Measurements from ENCODE around the gene NMT1.
A peak's percentile ranks its signal among the peaks of the same experiment; 100 is the strongest.
"Not testable (repeated sequence)": the region's sequence is repeated elsewhere in the genome, so short reads cannot be mapped to it uniquely, and the experiment has no call there.

NMT1 gene

DNA sequence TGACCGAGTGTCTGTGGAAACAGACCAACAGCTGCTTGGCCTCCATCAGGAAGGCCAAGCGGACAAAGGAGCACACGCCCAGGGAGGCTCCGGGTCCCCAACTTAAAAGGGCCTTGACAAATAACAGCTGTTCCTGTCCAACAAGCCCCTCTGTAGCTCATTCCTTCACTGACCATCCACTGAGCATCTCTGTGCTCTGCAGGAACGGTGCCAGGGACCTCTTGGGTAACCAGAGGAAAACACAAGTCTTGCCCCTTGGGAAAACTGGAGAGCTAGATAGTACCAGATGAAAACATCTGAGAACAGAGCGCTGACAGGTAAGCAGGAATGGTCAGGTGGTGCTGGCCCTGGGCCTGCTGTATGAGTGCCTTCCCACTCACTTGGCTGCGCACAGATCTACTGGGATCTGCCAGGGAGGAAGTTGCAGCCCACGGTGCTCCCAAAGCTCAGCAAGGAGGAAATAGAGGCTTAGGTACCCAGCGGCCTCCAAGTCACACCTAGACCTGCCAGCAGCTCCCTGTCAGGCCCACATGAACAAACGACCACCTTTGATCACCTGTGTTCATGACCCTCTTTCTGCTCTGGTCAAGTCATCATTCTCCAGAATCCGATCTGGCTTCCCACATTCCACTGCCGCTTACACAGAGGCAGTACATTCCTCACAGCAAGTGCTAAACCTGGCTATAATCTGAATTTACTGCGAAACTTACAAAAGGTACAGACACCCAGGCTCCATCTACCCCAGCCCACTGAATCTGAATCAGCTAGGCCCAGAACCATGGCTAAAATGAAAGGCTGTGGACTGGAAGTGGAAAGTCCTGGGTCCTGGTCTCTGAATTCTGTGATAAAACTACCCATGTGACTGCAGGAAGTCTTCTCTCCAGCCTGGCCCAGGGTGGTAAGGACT is 22.1 kb upstream of the NMT1 start:
- no peak for DNase-seq

DNA sequence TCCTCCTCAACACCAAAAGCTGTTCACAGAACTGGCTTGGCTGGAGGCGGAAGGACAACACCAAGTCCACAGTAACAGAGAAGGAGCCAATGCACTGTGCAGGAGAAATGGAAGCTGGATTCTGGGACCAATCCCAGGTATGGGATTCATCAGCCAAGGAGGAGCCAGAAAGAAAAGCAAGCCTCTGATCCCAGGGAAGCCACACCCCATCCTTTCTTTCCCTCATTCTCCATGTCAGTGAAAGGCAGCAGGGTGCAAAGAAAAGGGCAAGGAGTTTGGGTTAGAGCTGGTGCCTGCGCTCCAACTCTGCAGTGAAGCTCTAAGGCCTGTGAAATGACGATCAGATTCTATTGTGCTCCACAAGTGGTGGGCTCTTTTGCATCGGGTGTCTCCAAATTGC is 20.7 kb upstream of the NMT1 start:
- no peak for DNase-seq

DNA sequence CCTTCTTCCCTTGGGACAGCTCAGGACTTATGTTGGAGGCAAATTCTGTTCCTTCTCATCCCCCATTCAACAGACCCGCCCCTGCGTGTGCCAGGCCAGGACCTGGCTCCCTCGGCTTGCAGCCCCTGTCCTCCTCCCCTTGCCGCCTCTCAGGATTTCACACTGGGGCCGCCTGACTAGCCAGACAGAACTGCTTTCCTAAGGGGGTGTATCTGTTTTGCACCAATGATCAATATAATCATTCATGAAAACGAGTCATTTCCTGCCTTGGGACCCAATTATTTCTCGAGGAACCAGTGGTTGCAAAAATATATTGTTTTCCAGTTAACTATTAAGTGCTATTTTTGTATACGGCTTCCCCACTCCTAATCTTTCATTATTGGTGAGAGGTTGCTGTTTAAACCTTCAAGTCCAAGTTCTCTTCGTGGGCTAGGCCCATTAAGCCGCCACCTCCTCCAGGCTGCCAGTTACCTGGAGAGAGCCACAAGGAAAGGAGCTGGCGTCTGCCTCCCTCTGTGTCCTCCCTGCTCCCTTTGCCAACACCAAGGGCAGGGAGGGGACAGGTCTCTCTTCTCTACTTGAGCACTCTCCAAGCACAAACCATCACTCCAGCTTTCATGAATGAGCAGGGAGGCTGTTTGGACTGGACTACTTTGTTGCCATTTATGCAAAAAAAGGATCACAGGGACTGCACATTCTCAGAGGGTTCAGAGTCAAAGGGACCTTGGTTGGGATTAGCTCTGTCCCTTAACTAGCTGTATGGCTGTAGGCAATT is 18.6 kb upstream of the NMT1 start:
- no peak for DNase-seq

DNA sequence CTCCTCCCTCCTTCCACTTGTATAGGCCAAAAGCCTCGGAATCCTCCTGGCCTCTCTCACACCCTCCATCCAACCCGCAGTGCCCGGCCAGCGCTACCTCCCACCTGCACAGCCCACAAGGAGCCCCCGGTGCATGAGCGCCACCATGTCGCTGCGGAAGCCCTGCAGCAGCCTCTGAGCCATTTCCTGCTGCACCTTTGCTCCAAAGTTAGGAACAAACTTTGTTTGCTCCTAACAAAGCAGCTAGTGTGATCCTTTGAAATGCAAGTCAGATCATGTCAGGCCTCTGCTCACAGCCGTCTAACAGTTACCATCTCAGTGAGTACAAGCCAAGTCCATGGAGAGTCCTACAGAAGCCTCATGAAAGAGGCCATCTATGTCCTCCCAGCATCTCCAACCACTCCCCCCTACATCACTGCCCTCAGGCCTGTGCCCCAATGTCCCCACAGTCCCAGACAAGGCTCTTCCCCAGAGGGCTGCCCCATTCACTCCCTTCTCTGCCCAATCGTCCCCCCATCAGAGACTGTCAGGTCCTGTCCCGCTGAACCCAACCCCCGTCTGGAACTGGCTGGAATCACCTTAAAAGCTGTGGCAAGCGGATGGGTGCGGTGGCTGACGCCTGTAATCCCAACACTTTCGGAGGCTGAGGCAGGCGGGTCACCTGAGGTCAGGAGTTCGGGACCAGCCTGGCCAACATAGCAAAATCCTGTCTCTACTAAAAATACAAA is 17.1 kb upstream of the NMT1 start:
- no peak for DNase-seq

DNA sequence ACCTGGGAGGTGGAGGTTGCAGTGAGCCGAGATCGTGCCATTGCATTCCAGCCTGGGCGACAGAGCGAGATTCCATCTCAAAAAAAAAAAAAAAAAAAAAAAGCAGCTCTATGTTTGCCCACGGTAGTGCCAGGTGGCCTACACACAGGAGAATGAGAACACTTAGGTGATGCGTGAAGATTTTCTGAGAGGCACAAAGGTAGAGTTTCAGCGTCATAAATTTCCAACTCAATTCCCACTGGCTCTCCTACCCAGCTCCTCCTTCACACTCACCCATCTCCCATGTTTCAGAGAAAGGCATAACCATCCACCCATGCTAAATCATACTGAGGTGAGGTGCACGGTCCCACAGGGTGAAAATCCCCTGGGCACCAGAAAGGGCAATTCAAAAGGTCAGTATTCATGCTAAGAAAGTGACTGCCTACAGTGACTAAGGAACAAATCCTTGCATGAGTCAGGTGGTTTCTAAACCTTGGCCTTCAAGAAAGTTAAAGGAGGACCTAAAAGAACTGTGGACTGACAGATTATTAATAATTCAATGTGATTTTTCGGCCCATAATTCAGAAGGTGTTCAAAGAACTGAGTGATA is 14.5 kb upstream of the NMT1 start:
- DNase-seq: no peak

DNA sequence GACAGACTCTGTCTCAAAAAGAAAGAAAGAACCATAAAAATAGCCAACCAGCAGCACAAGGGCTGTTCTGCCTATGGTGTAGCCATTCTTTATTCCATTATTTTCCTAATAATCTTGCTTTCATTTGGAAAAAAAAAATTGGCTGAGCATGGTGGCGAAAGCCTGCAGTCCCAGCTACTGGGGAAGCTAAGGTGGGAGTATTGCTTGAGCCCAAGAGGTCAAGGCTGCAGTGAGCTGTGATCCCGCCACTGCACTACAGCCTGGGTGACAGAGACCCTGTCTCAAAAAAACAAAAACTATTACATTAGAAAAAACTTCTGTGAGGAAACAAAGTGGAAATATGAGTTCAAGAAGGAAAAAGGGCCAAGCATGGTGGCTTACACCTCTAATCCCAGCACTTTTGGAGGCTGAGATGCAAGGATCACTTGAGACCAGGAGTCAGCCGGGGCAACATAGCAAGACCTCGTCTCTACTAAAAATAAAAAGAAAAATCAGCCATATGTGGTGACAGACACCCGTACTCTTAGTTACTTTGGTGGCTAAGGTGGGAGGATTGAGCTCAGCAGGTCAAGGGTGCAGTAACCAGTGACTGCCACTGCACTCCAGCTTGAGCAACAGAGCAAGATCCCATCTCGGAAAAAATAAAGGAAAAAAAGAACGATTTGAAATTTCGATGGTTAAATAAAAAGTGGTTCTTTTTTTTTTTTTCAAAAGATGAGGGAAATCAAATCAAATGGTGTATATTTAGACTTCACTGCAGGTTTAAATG is 12.1 kb upstream of the NMT1 start:
- DNase-seq: no peak

DNA sequence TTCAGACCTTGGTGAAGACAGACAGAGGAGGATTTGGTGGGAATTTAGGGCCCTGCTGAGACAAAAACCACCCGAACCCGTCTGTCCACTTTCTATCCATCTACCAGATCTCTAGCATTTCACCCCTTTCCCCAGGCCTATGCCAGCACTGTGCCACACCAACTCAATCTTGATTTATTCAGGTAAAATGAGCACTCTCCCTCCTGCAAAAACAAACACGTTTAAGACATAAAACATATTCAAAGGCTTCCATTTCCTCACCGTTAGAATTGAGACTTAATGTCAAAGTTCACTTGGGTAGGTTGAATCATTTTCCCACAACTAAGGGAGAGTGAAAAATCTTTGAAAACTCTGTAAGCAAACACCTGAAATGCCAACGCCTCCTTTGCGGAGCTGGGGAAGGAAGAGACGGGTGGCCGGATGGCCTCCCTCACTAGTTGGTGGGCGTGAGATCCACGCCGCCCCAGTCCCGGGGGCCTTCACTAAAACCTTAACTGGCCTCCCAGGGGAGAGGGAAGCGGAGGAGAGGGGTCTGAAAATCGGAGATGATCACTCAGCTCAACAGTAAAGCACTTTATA is 10.5 kb upstream of the NMT1 start:
- peak; percentile 47 to 58 for DNase-seq

DNA sequence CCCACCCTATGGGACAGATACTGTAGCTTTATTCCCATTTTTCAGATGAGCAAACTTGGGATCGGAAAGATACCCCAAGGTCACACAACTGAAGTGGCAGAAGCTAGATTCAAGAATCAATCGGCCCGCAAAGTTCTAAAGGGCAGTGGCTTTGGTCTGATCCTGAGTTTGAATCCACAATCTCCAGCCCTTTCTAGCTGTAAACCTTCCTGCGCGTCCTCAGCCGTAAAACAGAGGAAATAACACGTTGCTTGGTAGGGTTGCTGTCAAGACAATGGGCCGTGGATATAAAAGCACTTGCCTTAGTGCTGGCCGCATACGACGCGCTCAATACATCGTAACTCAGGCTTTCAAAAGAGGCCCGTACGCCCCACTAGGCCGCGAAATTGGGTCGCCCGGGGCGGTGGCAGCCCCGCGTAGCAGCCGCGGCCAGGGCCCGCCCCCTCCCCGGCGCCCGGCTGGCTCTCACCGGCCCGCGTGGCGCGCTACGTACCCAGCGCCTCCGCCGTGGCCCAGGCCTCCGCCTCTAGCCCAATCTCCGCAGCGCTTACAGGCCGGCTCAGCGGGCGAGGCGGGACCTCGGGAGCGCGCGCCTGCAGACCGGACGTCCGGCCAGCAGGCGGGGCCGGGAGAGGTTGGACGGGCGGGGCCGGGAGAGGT is 9.9 kb upstream of the NMT1 start, which contains the start of gene DCAKD:
TSS of gene DCAKD (minus strand) at position 573 of the 660 bp plus-strand sequence. CDS start 16,747 bp downstream, outside the sequence.
- peak; percentile 90 to 93 for DNase-seq

DNA sequence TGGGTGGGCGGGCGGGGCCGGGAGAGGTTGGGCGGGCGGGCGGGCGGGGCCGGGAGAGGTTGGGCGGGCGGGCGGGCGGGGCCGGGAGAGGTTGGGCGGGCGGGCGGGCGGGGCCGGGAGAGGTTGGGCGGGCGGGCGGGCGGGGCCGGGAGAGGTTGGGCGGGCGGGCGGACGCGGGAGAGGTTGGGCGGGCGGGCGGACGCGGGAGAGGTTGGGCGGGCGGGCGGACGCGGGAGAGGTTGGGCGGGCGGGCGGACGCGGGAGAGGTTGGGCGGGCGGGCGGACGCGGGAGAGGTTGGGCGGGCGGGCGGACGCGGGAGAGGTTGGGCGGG is 9.4 kb upstream of the NMT1 start:
- not testable (repeated sequence) for DNase-seq

DNA sequence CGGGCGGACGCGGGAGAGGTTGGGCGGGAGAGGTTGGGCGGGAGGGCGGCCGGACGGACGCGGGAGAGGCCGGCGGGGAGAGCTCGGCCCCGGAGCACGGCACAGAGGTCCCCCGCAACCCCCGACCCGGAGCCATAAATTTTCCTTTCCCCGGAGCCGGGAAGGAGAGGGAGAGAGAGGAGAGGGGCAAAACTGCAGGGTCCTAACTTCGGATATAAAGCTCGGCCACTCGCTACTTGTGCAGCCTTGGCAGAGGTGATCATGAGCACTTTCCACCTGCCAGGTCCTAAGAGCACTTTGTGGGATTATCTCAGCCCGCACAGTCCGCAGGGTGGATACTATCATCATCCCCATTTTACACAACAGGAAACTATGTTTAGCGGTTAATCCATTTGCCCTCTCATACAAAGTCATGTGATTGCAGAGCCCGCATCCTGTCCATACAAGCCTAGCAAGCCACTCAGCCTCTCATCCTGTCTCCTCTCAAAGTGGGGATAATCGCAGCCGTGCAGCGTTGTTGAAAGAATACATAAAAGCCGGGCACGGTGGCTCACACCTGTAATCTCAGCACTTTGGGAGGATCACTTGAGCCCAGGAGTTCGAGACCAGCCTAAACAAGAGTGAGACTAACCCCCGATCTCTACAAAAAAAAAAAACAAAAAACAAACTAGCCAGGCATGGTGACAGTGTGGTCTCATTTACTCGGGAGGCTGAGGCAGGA is 8.9 kb upstream of the NMT1 start:
- DNase-seq: peak; percentile 35 to 44

DNA sequence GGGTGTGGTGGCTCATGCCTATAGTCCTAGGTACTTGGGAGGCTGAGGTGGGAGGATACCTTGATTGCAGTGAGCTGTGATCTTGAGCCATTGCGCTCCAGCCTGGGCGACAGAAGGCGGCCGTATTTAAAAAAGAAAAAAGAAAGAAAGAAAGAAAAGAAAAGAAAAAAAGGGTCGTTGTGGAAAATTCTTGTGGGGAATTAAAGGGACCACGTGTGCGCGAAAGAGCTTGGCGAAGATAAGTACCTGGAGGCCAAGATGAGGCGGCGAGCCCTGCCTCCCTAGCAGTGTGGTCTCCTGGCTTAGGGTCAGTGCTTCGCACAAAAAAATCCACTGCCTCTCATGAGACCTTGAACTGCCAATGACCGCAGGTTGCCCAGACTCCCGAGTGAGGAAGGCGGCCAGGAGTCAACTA is 728 bp upstream of the NMT1 start:
- DNase-seq: no peak

DNA sequence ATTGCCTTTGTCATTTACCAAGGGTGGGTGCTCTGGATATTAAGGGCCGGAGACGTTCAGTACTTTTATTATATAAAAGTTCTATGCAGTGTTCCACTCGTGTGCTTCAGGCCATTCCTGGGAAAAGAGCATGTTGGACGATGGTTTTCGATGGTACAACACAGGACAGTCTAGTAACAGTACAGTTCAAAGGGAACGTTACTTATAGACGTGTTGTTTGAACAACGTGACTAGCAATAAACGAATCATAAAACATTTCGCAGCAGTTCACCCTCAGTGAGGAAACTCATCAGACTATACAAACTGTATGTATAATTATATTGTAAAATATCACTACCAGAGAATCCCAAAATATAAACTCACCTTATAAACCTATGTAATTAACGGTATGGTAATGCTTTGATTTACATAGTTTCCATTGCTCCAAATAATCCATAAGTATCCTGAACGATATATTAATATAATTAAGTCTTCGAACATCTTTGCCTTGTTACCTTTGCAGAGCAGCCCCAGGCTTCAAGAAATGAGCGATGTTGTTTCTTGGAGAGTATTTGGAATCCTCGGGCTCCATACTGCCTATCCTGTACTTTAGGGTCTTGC is 589 bp downstream of the NMT1 start:
- no peak for DNase-seq

DNA sequence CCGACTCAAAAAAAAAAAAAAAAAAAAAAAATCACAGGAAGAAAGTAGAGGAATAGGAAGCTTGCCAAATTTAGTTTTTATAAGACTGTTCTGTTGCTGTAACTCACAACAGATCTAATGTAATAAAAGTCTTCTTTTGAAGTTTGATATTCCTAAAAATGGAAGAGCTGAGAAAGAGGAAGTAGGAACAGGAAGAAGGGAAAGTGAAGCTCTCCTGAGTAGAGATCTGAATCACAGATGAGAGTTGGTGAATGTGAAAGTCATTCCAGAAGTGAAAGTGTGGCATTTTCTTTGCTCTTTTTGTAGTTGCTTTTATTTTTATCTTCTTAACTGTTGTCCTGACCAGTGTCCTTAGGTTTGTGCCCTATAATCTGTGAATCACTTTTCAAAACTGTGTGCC is 2.1 kb downstream of the NMT1 start:
- DNase-seq: no peak

DNA sequence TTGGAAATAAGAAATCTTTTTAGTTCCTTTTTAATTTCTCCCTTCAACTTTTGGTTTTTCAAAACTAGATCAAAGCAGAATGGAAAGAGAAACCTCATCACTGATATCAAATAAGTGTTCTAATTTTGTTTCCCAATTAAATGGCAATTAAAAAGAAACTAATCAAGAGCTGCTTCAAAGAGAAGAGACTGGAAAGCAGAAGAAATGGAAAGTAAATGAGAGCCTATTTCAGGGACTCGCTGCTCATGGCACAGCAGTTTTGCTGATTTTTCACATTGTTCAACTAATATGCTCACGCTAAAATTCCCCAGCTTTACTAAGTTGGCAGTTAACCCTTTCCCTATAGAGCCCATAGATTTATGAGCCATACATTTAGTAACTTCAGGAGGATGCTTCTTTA is 6.5 kb downstream of the NMT1 start:
- no peak for DNase-seq

DNA sequence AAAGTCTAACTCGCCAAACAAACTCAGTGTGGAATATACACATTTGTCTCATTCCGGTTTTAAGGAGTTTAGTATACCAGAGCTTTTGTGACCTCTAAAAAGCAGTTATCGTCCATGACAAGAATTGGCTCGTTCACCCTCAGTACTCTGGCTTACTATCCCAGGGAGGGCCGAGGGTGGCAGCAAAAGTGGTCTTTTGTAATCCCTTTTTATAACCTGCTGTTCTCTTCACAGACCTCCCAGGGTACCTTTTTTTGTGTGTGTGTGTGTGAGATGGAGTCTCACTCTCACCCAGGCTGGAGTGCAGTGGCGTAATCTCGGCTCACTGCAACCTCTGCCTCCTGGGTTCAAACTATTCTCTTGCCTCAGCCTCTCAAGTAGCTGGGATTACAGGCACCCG is 8.9 kb downstream of the NMT1 start:
- DNase-seq: no peak

DNA sequence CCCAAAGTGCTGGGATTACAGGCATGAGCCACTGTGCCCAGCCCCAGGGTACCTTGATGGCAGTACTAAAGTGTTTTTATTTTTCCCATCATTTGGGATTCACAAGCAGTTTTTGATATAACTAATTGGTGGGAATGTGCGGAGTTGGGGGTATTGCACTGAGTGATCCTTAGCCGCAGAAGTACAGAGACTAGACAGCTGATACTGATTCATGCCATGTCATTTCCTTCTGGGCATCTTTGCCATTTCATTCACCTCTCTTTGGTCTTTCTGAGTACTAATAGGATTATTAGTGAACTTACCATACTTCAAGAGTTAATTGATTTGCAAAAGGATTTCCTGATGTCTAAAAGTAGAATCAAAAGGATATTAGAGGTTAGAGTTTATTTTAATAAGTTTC is 9.7 kb downstream of the NMT1 start:
- DNase-seq: no peak

DNA sequence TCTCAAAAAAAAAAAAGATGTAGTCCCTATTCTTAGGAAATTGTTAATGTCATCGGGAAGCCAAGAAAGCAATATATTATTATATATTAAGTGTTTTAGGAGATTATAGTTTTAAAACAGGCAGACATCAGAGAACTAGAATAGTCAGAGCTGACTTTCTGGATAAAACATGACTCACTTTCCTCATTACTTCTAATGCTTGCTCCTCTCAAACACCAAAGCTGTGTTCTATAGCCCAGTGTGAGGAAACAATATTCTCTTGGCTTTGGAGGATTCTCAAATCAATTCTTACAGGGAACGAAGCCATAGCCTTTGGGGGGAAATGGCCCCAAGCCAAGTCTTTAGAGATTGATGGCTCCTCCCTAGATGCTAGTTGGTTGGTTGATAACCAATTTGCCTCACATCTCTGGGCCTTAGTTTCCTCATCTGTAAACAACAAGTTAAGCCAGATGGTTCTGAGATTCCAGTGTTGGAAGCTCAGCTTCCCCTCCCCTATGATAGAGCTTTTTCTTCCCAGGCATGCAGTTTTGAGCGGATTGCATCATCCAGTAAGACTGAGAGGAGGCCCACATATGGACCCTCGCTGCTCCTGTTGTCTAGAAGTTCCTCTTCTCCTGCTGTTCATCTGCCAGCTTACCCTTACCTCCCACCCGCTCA is 12.4 kb downstream of the NMT1 start:
- DNase-seq: no peak

DNA sequence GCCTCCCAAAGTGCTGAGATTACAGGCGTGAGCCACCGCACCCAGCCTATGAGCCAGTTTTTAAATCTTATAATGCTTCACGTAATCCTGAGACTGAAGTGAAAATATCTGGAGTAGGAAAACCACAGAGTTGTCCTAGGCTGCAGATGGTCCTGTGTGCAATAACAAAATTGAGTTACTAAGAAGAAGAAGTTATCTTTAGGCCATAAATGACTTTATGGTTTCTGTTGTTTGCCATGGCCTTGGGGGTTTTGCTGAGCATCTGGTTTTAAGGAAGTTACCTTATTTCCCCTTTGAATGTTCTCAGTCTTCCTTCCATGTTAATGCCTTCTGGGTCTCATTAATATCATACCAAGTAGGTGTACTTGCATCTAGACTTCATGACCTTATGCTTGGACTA is 16.5 kb downstream of the NMT1 start:
- DNase-seq: no peak

DNA sequence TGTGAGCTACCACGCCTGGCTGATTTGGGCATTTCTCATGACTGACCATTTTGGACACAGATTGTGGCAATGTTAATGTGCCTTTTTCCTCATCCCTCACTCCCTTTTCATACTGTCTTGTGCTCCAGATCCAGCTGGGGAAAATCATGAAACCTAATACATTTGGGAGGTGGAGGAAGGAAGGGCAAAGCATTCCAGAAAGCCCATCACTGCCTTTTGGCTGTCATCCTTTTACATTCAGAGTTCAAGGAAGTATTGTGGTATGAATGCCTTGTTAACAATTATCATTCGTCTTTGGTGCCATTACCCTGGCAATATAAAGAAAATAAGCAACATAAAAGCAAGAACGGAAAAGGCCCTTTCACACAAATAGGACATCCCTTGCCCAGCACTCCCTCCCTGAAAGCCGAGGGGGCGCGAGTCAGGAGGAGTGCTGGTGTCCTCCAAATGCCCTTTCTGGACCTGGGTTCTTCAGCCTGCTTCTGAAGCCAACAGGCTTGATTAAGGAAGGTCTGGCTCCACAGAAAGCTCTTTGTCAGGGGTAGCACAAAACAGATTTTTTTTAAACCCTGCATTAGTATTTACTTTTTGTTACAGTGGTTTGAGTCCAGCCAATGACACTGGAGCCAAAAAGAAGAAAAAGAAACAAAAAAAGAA is 20.1 kb downstream of the NMT1 start:
- DNase-seq: no peak

Measured in stimulated activated CD4-positive, alpha-beta T cell treated with anti-CD3 and anti-CD28 coated beads, Interleukin-2, amount 100 ng/mL, for 24 hours (primary cell).